Tibial nerve (tissue), 4 donors: ENCODE results near the gene TEX264. TPM values are rescaled to one million over a fixed set of nuclear protein-coding genes. Genes with fewer than 3 reads are reported as not detected.
A peak's percentile ranks its signal among the peaks of the same experiment; 100 is the strongest.

Source experiments
- DNase-seq, 2 donors: peaks; one replicate each; pipeline ENCODE4 v3.0.0-alpha.2; 2019; ENCODE audit warnings: low spot score in 2 of 2
- H3K27ac ChIP-seq, 4 donors: fragments of 200-600 bp; sonication (generic) in 3 of 4; one replicate each; pipeline ENCODE4 v1.5.1; 2017 to 2019; ENCODE audit warnings: mild to moderate bottlenecking in 1 of 4
- H3K27me3 ChIP-seq, 2 donors: fragments of 200-600 bp; sonication (generic) in 1 of 2; one replicate each; pipeline versions ENCODE4 v1.5.1 to v1.6.0; 2017 to 2019
- H3K36me3 ChIP-seq, 3 donors: fragments of 200-600 bp; sonication (generic); one replicate each; pipeline ENCODE4 v1.5.1; 2018 to 2019
- H3K4me1 ChIP-seq, 4 donors: fragments of 200-600 bp; sonication (generic) in 3 of 4; one replicate each; pipeline ENCODE4 v1.5.1; 2017 to 2019
- H3K4me3 ChIP-seq, 4 donors: fragments of 200-600 bp; sonication (generic) in 3 of 4; one replicate each; pipeline ENCODE4 v1.5.1; 2017 to 2019; ENCODE audit warnings: mild to moderate bottlenecking in 1 of 4, moderate library complexity in 1 of 4
- H3K9me3 ChIP-seq, 4 donors: fragments of 200-600 bp; sonication (generic) in 3 of 4; one replicate each; pipeline ENCODE4 v1.5.1; 2017 to 2019
- EP300 ChIP-seq, 2 donors: sonication (generic); formaldehyde crosslinking; IDR thresholded peaks; one replicate each; pipeline ENCODE4 v1.6.1; 2017; ENCODE audit warnings: antibody characterized with exemption in 2 of 2, mild to moderate bottlenecking in 1 of 2
- POLR2A ChIP-seq, 2 donors: fragments of 450-650 bp; IDR thresholded peaks; one replicate each; pipeline ENCODE4 v1.6.1; 2017; ENCODE audit warnings: antibody characterized with exemption in 2 of 2, mild to moderate bottlenecking in 2 of 2, moderate library complexity in 2 of 2
- WGBS, 2 donors: methylation state at CpG; one replicate each; pipeline ENCODE4 v1.1.5; 2018; 5-methylcytosine and 5-hydroxymethylcytosine counted together
- total RNA-seq, 4 donors: library from RNA; depleted of rRNA; stranded (reverse); fragments of >200 nt; gene quantifications; one replicate each; pipeline ENCODE4 v1.1.0, GENCODE V29; 2016
- TF ChIP-seq, protein P1 (sequence below), 5 experiments: fragments of 200-600 bp in 3 of 5; fragments of 450-650 bp in 2 of 5; sonication (generic) in 3 of 5; IDR thresholded peaks; one replicate each; pipeline ENCODE4 v1.5.1; 2016 to 2019; ENCODE audit warnings: antibody characterized with exemption in 5 of 5, mild to moderate bottlenecking in 3 of 5, moderate library complexity in 2 of 5

Gene TEX264
- total RNA-seq, 4 donors from 2014 or later = 68.8 to 80.0 (median 73.2) TPM

GRCh38 chr3:51705276-51706020, 34.4 kb downstream of the TEX264 start:
- H3K27ac ChIP-seq = no peak overlapping the region
- no peaks in the 10 kb centered on the region for H3K9me3 ChIP-seq
- no peak for DNase-seq
- no peaks in the 10 kb centered on the region for H3K27me3 ChIP-seq
- no peak overlapping the region for H3K4me3 ChIP-seq
- H3K4me1 ChIP-seq = peaks cover 0 to 12% (median 0%) of the 10 kb centered on the region in 4 donors
- TF ChIP-seq, protein P1, sequence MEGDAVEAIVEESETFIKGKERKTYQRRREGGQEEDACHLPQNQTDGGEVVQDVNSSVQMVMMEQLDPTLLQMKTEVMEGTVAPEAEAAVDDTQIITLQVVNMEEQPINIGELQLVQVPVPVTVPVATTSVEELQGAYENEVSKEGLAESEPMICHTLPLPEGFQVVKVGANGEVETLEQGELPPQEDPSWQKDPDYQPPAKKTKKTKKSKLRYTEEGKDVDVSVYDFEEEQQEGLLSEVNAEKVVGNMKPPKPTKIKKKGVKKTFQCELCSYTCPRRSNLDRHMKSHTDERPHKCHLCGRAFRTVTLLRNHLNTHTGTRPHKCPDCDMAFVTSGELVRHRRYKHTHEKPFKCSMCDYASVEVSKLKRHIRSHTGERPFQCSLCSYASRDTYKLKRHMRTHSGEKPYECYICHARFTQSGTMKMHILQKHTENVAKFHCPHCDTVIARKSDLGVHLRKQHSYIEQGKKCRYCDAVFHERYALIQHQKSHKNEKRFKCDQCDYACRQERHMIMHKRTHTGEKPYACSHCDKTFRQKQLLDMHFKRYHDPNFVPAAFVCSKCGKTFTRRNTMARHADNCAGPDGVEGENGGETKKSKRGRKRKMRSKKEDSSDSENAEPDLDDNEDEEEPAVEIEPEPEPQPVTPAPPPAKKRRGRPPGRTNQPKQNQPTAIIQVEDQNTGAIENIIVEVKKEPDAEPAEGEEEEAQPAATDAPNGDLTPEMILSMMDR (IDR thresholded peaks at IDR 0.05) = no peak
- TF ChIP-seq EP300 (IDR thresholded peaks at IDR 0.05) = no peak
- WGBS, 2 donors = 83 to 85% methylated on average over 8 of the region's 8 CpGs
- peaks cover 0 to 52% (median 7%) of the 10 kb centered on the region in 3 donors for H3K36me3 ChIP-seq

DNA sequence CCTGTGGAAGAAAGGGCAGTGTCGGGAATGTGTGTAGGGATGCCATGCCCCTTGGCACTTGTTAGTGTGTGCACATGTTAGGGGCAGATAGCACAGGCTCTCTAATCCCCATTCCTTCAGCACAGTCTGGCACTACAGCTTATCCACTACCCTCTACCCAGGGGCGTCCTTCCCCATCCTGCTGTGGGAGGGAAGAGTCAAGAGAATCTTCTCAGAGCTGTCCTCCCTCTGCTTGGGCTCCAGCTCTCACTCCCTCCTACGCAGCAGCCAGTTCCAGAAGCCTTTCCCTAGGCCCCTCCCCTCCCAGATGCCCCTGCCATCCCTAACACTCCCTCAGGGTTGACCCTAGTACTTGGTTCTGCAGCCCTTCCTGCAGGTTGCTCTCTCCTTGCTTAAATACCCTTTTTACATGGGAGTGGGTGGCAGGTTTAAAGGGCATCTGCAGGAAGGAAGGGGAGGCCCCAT, 35.0 kb downstream of the TEX264 start:
- WGBS, 2 donors = 81 to 91% methylated on average over 3 of the region's 3 CpGs
- H3K27ac ChIP-seq = no peak overlapping the region
- no peaks in the 10 kb centered on the region for H3K27me3 ChIP-seq
- TF ChIP-seq POLR2A (IDR thresholded peaks at IDR 0.05) (no peak), EP300 (IDR thresholded peaks at IDR 0.05) (no peak)
- TF ChIP-seq, protein P1 (IDR thresholded peaks at IDR 0.05) = no peak
- no peak overlapping the region for H3K4me3 ChIP-seq
- H3K4me1 ChIP-seq = peaks cover 0 to 12% (median 0%) of the 10 kb centered on the region in 4 donors
- H3K9me3 ChIP-seq = no peaks in the 10 kb centered on the region
- H3K36me3 ChIP-seq = peaks cover 0 to 46% (median 7%) of the 10 kb centered on the region in 3 donors
- DNase-seq = no peak

DNA sequence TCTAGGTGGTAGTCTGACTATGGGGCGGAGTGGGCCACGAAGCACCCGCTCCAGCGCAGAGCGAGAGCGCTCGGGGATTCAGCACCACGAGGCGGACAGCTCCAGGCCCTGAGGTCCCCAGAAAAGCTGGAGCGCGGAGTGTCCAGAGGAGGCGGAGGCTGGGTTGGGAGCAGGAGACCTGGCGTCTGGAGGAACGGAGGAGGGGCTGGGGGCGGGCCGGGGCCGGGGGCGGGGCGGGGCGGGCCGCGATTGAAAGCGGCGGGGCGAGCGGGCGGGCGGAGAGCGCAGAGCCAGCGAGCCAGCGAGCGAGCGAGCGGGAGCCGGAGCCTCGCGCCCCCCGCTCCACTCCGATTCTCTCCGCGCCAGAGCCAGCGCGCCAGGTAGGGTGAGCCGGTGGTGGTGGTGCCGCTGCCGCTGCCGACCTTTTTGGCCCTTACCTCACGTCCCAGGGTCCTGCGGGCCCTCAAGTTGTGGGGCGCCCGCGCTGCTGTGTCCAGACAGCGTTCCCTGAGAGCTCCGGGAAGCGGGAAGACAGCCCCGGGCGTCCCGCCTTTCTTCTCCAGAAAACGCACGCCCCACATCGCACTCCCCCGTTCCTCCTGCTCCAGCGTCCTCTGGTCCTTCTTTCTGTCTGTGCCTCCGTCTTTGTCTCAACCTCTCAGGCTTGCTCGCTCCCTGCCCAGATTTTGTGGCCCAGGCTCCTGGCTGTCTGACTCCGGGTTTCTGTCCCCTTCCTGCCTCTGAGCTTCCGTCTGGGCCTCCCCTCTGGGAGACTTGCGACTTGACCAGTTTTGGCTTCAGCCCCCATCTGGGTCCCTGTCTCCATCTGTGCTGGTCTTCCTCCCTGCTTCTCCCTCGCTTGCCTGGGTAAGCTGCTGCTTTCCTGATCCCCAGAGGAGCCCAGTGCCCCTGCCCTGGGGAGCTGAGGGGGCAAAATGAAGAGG, 36.0 kb downstream of the TEX264 start, which contains the start of gene GRM2:
Gene GRM2, plus strand, starts transcription at position 281 of the 944 bp plus-strand sequence. CDS start 1,916 bp downstream, outside the sequence.
- Histone ChIP-seq H3K4me1 (peaks cover 0 to 12% (median 0%) of the 10 kb centered on the region in 4 donors), H3K4me3 (peak within 1 kb of the TSS in 1 of 4 donors; percentile 40), H3K36me3 (peaks cover 0 to 36% (median 5%) of the 10 kb centered on the region in 3 donors), H3K9me3 (no peaks in the 10 kb centered on the region), H3K27ac (no peak within 1 kb of the TSS), H3K27me3 (no peaks in the 10 kb centered on the region)
- WGBS, 2 donors = 7 to 21% methylated on average over 36 to 41 of the region's 69 CpGs
- peak in 1 of 2 donors; percentile 48 for DNase-seq
- TF ChIP-seq EP300 (IDR thresholded peaks at IDR 0.05) = no peak
- TF ChIP-seq POLR2A (IDR thresholded peaks at IDR 0.05) = no peak
- TF ChIP-seq, protein P1 (IDR thresholded peaks at IDR 0.05) = no peak

DNA sequence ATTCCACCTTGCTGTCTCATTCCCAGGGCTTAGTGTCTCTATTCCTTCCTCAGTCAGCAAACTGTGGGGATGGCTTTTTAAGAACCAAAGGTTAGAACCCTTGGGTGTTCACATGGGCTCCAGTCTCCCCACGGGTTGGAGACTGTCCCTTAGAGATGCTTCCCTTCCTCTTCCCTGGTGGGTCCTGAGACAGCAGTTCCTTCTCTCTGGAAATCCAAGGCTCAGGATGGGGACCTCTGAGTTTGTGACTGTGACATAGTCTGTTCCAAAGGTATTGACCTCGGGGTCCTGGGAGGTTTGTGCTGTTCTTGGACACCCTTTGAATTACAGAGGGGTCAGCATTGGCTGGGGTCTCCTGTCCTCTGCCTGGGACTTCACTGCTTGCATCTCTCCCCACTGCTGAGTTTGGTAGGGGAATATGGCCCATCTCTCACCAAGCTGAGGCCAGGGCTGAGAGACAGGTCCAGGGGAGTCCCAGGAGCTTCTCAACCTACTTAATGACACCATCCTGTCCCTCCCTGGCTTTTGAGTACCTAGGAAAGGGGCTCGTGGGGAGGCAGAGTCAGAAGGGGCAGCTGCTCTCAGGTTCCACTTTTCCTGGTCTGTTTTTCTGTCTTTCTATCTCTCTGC, 37.3 kb downstream of the TEX264 start:
- Histone ChIP-seq H3K4me1 (peaks cover 0 to 12% (median 0%) of the 10 kb centered on the region in 4 donors), H3K4me3 (no peak overlapping the region), H3K36me3 (peaks cover 0 to 33% (median 0%) of the 10 kb centered on the region in 3 donors), H3K27ac (no peak overlapping the region), H3K9me3 (no peaks in the 10 kb centered on the region), H3K27me3 (no peaks in the 10 kb centered on the region)
- TF ChIP-seq POLR2A (IDR thresholded peaks at IDR 0.05) (no peak), EP300 (IDR thresholded peaks at IDR 0.05) (no peak)
- 67 to 68% methylated on average over 3 of the region's 3 CpGs for WGBS, 2 donors
- no peak for DNase-seq

DNA sequence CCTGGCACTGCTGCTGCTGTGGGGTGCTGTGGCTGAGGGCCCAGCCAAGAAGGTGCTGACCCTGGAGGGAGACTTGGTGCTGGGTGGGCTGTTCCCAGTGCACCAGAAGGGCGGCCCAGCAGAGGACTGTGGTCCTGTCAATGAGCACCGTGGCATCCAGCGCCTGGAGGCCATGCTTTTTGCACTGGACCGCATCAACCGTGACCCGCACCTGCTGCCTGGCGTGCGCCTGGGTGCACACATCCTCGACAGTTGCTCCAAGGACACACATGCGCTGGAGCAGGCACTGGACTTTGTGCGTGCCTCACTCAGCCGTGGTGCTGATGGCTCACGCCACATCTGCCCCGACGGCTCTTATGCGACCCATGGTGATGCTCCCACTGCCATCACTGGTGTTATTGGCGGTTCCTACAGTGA, 38.0 kb downstream of the TEX264 start:
- WGBS, 2 donors = 89 to 91% methylated on average over 16 to 17 of the region's 17 CpGs
- H3K4me1 ChIP-seq = peaks cover 0 to 12% (median 0%) of the 10 kb centered on the region in 4 donors

More for the DNA sequence above, 38.0 kb downstream of the TEX264 start:
- TF ChIP-seq POLR2A (IDR thresholded peaks at IDR 0.05) = no peak
- TF ChIP-seq, protein P1 (IDR thresholded peaks at IDR 0.05) = no peak
- Histone ChIP-seq H3K27ac (no peak overlapping the region), H3K27me3 (no peaks in the 10 kb centered on the region), H3K36me3 (peaks cover 0 to 27% (median 0%) of the 10 kb centered on the region in 3 donors), H3K4me3 (no peak overlapping the region), H3K9me3 (no peaks in the 10 kb centered on the region)
- DNase-seq = no peak
